Stimulated activated CD4-positive, alpha-beta T cell treated with anti-CD3 and anti-CD28 coated beads, Interleukin-2, amount 100 ng/mL, for 4 hours (primary cell): ENCODE data around the gene ZNF816.
A peak's percentile ranks its signal among the peaks of the same experiment; 100 is the strongest.
"Not testable (repeated sequence)": the region's sequence is repeated elsewhere in the genome, so short reads cannot be mapped to it uniquely, and the experiment has no call there.

Experiments
- DNase-seq: peaks from one replicate; pipeline ENCODE4 v3.0.0-alpha.2; 2020; ENCODE audit warnings: low read depth

The ZNF816 gene

DNA sequence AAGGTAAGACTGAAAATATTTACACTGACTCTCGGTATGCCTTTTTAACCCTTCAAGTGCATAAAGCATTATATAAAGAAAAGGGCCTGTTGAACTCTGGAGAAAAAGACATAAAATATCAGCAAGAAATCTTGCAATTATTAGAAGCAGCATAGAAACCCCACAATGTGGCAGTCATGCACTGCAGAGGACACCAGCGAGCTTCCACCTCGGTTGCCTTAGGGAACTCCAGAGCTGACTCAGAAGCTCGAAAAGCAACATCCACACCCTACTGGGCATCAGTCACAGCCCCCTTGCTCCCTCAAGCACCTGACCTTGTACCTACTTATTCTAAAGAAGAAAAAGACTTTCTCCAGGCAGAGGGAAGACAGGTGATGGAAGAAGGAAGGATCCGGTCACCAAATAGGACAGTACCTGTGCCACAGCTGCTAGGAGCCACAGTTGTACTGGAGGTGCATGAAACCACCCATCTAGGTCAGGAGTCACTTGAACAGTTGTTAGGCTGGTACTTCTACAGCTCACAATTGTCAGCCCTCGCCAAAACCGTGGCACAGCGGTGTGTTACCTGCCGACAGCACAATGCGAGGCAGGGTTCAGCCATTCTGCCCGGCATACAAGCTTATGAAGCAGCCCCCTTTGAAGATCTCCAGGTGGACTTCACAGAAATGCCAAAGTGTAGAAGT, 2.9 kb downstream of the ZNF816 start:
- DNase-seq: no peak

DNA sequence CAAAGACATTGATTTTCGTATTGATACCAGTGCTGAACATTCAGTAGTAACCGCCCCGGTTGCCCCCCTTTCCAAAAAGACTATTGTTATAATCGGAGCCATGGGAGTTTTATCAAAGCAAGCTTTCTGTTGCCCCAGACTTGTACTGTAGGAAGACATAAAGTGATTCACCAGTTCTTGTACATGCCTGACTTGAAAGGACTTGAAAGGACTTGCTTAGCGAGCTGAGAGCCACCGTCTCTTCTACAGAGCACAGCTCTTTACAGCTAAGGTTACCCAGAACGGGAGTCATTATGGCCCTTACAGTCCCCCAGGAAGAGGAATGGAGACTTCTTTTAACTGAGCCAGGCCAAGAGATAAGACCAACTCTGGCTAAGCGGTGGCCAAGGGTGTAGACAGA, 5.1 kb downstream of the ZNF816 start:
- no peak for DNase-seq

DNA sequence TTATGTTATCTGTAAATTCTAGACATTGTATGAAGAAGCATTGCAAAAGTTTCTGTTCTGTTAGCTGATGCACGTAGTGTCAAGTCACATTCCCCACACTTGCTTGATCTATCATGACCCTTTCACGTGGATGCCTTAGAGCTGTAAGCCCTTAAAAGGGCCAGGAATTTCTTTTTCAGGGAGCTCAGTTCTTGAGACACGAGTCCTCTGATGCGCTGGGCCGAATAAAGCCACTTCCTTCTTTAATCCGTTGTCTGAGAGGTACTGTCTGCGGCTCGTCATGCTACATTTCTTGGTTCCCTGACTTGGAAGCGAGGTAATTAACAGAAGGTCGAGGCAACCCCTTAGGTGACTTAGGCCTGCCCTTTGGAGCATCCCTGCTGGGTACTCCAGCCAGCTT, 5.8 kb downstream of the ZNF816 start:
- DNase-seq: no peak

DNA sequence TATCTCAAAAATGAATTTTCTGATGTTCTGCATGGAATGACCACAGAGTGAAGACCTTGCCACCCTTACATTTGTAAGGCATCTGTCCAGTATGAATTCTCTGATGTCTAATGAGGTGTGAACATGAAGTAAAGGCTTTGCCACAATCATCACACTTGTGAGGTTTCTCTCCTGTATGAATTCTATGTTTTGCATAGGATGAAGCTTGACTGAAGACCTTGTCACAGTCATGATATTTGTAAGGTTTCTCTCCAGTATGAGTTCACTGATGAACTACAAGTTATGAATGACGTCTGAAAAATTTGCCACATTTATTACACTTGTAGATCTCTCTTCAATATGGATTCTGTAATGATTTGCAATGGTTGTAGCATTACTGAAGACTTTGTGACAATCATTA, 13.3 kb downstream of the ZNF816 start:
- no peak for DNase-seq

DNA sequence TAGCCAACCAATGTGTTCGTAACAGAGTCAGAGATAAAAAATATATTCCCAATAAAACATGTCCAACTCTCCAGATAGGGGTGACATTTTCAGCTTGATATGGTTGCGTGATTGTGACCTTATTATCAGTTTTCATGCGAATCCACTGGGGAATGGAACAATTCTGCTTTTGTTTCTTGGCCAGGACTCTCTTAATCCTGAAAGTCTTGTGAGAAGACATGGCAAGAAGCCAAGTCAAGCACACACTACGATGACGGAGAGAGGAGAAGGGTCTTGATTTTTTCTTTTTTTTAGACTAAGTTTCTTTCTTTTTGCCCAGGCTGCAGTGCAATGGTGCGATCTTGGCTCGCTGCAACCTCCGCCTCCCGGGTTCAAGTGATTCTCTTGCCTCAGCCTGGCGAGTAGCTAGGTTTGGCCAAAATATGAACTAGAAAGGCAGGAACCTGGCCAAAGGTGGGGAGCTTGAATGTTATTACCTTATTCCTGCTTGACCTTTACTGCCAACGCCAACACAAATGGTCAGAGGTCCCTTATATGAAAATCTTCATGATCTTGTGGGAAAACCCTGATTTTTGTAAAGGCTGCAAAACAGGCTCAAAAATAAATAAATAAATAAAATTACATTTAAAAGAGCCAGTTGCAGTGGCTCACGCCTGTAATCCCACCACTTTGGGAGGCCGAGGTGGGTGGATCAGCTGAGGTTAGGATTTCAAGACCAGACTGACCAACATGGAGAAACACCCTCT, 14.5 kb downstream of the ZNF816 start:
- no peak for DNase-seq

DNA sequence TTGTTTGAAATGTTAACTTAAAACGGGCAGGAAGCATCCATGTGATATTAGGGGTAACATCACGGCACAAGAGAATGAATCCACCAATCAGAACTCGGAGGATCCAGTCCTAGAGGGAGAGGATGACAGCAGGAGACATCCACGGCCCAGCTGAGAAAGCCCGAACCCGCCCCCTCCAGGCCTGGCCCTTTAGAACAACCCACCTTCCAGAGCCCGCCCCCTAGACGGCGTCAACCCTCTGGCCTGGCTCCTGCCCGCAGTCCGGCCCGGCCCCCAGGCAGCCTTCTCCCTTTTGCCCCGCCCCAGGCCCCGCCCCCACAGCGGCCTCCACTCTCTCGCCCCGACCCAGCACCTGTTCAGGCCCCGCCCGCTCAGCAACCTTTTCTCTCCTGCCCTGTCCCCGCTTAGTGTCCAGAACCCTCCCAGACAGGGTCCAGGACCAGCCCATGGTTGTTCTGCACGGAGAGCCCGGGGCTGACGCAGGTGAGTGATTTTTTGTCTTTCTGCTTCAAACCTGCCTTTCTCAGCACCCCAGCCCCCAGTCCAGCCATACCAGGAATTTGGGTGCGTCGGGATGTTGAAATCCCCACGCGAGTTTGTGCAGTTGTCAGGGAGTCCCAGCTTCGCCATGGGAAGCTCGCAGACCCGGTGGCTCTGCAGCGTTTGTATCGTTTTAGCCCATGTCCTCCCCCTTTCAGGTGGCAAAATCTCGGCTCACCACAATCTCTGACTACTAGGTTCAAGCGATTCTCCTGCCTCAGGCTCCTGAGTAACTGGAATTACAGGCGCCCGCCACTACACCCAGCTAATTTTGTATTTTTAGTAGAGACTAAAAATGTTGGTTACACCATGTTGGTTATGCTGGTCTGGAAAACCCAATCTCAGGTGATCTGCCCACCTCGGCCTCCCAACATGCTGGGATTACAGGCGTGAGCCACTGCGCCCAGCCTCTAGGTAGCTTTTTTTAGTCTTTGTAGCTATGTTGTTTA, 16.1 kb downstream of the ZNF816 start:
- DNase-seq: no peak

DNA sequence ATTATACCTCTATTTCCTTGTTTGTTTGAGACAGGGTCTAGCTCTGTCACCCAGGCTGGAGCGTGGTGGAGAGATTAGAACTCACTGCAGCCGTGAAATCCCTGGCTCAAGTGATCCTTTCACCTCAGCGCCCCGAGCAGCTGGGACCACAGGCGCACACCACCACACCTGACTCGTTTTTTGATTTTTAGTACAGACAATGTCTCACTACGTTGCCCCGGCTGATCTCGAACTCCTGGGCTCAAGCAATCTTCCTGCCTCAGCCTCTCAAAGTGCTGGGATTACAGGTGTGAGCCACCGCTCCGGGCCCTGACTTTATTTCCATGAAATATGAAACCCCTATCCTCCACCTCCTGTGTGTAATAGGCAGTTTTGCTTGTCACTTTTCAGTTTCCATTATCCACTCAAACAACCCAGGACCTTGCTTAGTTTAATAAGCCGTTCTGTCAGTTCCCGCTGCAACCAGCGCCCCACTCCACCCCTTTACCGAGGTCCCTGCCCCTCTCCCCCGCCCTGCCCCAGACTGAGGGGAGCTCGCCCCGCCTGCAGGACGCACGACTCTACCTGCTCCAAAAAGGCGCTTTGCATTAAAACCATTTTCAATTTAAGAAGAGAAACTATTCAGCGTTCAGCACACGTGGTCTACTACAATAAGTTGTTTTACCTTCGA, 16.9 kb downstream of the ZNF816 start:
- no peak for DNase-seq

DNA sequence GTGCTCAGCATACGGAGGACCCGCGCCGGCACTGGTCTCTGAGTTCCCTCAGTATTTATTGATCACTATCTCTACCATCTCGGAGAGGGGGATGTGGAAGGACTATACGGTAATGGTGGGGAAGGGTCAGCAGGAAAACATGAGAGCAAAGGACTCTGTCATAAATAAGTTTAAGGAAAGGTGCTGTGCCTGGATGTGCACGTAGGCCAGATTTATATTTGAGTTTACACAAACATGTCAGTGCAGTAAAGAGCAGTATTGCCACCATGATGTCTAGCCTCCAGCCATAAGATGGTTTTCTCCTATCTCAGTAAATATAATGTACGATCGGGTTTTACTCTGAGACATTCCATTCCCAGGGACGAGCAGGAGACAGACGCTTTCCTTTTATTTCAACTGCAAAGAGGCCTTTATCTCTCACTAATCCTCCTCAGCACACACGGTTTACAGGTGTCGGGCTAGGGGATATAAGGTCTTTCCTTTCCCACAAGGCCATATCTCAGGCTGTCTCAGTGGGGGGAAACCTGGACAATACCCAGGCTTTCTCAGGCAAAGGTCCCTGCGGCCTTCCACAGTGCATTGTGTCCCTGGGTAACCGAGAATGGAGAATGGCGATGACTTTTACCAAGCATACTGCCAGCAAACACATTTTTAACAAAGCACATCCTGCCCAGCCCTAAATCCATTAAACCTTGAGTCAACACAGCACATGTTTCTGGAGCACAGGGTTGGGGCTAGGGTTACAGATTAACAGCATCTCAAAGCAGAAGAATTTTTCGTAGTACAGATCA, 17.8 kb downstream of the ZNF816 start:
- not testable (repeated sequence) for DNase-seq

DNA sequence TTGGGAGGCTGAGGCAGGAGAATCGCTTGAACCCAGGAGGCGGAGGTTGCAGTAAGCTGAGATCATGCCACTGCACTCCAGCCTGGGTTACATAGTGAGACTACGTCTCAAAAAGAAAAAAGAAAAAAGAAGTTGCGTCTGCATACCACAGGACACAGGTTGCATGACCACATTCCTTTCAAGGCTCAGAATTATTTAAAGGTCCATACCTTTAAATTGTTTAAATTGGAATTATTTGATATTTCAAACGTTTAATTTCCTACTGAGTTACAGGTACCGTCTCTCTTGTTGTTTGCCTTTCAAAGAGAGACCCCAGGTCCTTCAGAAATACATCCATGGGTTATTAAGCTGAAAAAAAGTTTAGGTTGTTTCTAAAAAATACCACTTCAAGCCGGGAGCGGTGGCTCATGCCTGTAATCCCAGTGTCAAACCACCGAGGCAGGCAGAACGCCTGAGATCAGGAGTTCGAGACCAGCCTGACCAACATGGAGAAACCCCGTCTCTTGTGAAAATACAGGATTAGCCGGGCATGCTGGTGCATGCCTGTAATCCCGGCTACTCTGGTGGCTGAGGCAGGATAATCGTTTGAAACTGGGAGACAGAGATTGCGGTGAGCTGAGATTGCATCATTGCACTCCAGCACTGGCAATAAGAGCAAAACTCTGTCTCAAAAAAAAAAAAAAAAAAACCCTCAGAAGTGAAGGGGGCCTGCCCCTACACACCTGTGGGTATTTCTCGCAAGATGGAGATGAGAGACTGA, 18.6 kb downstream of the ZNF816 start:
- no peak for DNase-seq

DNA sequence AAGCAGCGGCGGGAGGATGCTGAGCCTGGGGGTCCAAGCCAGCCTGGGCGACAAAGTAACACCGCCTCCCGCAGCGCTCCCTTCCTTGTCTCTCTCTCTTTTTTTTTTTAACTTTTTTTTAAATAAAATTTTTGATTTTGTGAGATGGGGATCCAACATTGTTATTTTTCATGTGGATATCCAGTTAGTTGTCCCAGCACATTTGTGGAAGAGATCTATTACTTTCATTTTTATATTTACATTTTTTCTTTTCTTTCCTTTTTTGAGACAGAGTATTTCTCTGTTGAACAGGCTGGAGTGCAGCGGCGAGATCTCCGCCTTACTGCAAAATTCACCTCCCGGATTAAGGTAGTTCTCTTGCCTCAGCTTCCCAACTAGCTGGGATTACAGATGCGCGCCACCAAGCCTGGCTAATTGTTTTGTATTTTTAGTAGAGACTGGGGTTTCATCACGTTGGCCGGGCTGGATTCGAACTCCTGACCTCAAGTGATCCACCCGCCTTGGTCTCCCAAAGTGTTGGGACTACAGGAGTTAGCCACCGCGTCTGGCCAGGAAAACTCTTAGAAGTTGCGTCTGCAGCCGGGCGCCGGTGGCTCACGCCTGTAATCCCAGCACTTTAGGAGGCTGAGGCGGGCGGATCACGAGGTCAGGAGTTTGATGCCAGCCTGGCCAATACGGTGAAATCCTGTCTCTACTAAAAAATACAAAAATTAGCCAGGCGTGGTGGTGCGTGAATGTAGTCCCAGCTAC, 19.4 kb downstream of the ZNF816 start:
- no peak for DNase-seq

DNA sequence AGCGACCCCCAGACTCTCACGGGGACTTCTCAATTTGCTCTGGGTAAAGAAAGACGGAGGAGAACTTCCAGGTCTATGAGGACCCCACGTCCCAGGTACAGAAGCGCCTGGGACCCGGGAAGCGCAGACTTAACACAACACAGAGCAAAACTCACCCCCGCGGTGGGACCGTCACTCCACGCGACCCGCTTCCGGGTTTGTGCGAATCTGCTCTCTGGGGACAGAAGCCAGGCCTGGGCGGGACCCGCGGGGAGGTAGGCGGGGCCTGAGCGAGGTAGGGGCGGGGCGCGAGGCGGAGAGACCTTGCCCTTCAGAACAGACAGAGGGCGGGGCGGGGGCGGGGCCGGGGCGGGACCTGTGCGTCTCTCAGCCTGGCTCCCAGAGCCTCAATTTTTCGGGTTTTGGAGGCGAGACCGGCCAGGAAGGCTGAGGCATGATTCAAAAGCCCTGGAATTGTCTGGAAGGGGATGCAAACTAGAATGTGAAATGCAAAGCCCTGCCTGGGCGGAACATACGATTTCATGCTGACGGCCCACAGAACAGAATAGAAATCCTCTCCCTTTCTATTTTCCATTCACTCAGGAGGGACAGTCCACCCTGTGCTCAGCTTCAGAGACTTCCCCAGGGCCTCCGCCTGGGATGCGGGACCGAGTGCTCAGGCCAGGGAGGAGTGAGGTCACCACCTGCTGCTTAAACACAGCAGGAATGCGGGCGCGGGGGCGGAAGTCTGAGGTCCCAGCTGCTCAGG, 20.1 kb downstream of the ZNF816 start:
- DNase-seq: peak; percentile 93

DNA sequence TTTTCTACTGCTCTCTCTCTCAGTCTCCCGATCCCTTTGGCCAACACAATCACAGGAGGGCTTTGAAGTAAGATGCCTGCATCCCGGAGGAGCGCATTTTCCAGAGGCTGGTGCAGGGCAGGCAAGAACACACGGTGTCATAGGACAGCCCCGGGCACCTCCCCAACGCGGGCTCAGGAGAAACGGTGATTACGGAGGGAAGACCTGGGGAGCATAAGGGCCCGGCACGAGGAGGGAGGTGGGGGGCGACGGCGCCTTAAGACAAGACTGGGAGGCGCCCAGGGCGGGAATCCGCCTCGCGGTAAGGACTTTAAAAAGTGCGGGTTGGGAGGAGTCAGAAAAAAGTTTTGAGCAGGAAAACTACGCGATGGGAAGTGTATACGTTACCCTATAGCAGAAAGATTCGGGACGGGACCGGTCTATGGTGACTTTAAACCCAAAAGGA, 20.7 kb downstream of the ZNF816 start:
- DNase-seq: no peak

DNA sequence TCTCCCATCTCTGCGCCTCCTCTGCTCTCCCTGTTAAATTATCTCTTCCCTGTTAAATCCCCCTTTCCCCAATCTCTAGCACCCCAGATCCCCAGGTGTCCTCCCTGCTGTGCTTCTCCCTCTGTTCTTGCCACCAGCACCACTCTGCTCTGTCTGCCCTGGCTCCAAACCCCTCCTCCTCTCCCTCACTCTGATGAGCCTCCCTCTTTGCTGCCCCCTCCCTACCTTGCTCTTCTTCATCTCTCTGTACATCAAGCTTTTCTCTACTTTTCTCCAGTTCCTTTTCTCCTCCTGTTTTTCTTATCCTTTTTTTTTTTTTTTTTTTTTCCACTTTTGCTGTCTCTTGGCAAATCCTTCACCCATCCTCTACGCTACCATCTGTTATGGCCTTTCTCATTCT, 21.2 kb downstream of the ZNF816 start:
- not testable (repeated sequence) for DNase-seq

DNA sequence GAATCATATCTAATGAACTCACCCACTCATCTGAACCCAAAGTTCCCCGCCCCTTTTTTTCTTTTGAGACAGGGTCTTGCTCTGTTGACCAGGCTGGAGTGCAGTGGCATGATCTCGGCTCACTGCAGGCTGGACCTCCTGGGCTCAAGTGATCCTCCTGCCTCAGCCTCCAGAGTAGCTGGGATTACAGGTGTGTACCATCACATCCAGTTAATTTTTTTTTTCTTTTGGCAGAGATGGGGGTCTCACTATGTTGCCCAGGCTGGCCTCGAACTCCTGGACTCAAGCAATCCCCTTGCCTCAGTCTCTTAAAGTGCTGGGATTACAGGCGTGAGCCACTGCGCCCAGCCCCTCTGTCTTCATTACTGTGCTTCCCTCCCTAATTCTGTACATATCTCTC, 21.8 kb downstream of the ZNF816 start:
- not testable (repeated sequence) for DNase-seq

DNA sequence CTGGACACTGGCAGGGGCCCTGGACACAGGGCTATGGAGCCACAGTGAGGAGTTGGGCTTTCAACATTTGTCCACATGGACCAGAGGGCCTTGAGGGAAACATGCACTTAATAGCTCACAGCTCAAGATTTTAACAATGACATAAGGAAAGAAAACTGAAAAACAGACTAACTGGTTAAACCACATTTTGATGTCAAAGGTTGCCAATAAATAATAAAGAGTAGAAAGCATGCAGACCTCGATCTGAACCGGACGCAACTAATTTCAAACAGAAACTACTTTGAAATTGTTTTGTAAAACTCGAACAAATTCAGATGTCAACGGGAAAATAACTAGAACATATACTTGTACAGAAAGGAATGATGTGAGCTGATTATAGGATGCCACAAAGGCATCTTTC, 23.9 kb downstream of the ZNF816 start:
- no peak for DNase-seq

DNA sequence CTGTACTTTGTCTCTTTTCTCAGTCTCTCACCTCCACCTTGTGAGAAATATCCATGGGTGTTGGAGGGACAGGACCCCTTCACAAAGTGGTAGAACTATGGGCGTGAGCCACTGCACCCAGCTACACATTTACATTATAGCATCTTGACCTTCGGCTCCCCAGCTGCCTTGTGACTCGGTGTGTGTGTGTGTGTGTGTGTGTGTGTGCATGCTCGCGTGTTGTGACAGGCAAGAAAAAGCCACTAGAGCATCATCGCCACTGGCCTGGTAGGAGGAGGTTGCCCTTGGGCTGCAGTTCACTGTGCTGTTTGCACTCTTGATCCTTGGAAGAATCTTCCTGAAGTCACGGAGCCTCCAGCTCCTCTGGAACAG, 25.7 kb downstream of the ZNF816 start:
- DNase-seq: no peak

DNA sequence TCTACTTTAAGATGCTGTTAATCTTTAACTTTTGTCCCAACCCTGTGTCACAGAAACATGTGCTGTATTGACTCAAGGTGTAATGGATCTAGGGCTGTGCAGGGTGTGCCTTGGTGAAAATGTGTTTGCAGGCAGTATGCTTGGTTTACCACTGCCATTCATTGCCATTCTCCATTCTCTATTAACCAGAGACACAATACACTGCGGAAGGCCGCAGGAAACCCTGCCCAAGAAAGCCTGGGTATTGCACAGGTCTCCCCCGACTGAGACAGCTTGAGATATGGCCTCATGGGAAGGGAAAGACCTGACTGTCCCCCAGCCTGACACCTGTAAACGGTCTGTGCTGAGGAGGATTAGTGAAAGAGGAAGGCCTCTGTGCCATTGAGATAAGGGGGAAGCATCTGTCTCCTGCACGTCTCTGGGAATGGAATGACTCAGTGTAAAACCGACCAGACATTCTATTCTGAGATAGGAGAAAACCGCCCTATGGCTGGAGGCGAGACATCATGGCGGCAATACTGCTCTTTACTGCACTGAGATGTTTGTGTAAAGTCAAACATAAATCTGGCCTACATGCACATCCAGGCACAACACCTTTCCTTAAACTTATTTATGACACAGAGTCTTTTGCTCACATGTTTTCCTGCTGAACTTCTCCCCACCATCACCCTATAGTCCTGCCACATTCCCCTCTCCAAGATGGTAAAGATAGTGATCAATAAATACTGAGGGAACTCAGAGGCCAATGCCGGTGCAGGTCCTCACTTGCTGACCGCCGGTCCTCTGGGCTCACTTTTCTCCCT, 26.3 kb downstream of the ZNF816 start:
- no peak for DNase-seq

DNA sequence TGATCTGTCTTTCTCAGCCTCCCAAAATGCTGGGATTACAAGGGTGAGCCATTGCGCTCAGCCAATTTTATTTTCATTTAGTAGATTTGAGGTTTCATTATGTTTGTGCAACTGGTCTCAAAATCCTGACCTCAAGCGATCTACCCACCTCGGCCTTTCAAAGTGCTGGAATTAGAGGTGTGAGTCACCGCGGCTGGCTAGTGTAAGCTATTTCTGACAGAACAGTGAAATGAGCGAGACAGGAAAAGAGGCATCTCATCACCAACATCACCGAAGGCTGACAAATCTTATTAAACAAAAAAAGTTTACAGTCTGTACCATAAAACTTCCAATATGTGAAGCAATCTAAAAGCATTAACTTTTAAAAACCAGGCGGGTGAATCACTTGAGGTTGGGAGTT, 27.2 kb downstream of the ZNF816 start:
- DNase-seq: no peak
